ENCODE data around the gene PDE9A. TPM values are rescaled to one million over a fixed set of nuclear protein-coding genes. Genes with fewer than 3 reads are reported as not detected.
A peak's percentile ranks its signal among the peaks of the same experiment; 100 is the strongest.

PDE9A gene
- total RNA-seq, 5 donors from 2014 or later (not counting 1 experiment from before 2014, with no cell fraction given): 11.5 to 18.3 (median 16.1) TPM

DNA sequence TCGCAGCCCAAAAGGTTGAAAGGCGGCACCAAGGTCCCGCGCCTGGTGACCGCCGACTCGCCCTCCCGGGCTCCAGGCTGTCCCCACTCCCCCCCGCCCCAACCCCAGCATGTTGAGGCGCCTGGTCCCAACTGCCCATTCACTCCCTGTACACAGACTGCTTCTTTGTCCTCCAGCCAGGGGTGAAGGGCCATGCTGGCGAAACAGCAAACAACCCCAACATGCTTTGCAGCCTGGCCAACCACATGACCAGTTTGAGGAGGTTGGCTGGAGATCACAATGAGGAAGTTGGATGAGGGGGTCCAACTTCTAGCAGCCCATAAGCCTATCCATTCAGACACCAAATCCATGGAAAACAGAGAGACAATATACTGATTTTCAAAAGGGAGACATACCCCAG is 13.5 kb downstream of the PDE9A start:
- peaks cover 5 to 8% of the 10 kb centered on the region in 2 experiments for H3K4me1 ChIP-seq (ENCODE audit: control insufficient read depth in 1 of 2, extremely low read depth in 1 of 2, insufficient read depth in 2 of 2, low read length in 2 of 2)
- no peaks in the 10 kb centered on the region for H3K9me3 ChIP-seq
- no peak overlapping the region for H3K4me3 Mint-ChIP-seq
- no peaks in the 10 kb centered on the region for H3K27me3 Mint-ChIP-seq
- ChIA-PET POLR2A (no interaction called here), CTCF (no interaction called here)
- WGBS (ENCODE audit: insufficient coverage): 80% methylated on average over 1 of the region's 11 CpGs
- no peaks in the 10 kb centered on the region for H3K36me3 Mint-ChIP-seq
- ATAC-seq (replicated peaks in 1 of 4): no peak
- H3K36me3 ChIP-seq (ENCODE audit: control insufficient read depth in 2 of 2, extremely low read depth in 1 of 2, insufficient read depth in 1 of 2, low read length in 1 of 2): peaks cover 0 to 11% of the 10 kb centered on the region in 2 donors
- no peak overlapping the region for H3K4me3 ChIP-seq (ENCODE audit: control insufficient read depth in 1 of 2, extremely low read depth in 1 of 2, low read length in 1 of 2)
- no peaks in the 10 kb centered on the region for H3K9me3 Mint-ChIP-seq
- peak overlapping the region in 1 of 2 donors; percentile 12 for H3K27ac Mint-ChIP-seq
- H3K27me3 ChIP-seq (replicated peaks in 1 of 2; ENCODE audit: control insufficient read depth in 2 of 2, extremely low read depth in 1 of 2, insufficient read depth in 2 of 2, low read length in 1 of 2): peaks cover 0 to 10% of the 10 kb centered on the region in 2 experiments
- H3K4me1 Mint-ChIP-seq: peaks cover 4 to 5% (median 5%) of the 10 kb centered on the region in 3 donors
- no peak for DNase-seq
- no peak overlapping the region for H3K27ac ChIP-seq (ENCODE audit: low read length)

DNA sequence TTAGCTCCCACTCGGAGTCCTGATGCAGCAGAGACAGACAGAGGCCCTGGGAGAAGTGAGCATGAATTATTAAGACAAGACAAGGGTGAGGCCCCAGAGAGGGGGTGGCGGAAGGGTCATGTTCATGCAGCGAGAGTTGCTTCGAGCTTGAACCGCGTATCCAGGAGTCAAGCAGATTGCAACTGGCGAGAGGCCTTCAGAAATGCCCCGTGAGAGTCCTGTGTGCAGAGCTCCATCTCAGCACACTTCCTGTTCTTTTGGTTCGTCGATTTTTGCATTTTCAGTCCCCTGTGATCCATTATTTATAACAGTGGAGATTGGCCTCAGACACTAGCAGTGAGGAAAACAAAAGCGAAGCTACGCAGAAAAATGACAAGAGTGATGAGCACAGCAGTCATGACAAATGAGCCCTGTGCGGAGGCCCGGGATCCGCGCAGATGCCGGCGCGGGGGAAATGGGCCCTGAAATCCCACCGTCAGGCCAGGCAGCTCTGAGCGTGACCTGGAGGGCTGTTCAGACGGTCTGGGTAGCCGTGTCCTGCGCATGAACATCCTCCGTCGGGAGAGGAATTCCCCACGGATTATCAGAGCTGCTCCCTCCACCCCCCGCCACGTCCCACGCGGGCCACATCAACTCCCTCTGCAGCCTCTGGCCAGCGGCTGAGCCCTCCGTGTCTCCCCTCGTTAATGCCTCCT is 15.0 kb downstream of the PDE9A start:
- peaks cover 5 to 8% of the 10 kb centered on the region in 2 experiments for H3K4me1 ChIP-seq (ENCODE audit: control insufficient read depth in 1 of 2, extremely low read depth in 1 of 2, insufficient read depth in 2 of 2, low read length in 2 of 2)
- Mint-ChIP-seq H3K9me3 (no peaks in the 10 kb centered on the region), H3K27ac (no peak overlapping the region), H3K4me3 (no peak overlapping the region), H3K27me3 (no peaks in the 10 kb centered on the region), H3K36me3 (no peaks in the 10 kb centered on the region), H3K4me1 (peaks cover 4 to 5% (median 5%) of the 10 kb centered on the region in 3 donors)
- H3K27me3 ChIP-seq (replicated peaks in 1 of 2; ENCODE audit: control insufficient read depth in 2 of 2, extremely low read depth in 1 of 2, insufficient read depth in 2 of 2, low read length in 1 of 2): peaks cover 0 to 15% of the 10 kb centered on the region in 2 experiments
- ATAC-seq (replicated peaks in 1 of 4): no peak
- H3K36me3 ChIP-seq (ENCODE audit: control insufficient read depth in 2 of 2, extremely low read depth in 1 of 2, insufficient read depth in 1 of 2, low read length in 1 of 2): peaks cover 0 to 10% of the 10 kb centered on the region in 2 donors
- no peak overlapping the region for H3K27ac ChIP-seq (ENCODE audit: low read length)
- no peak overlapping the region for H3K4me3 ChIP-seq (ENCODE audit: control insufficient read depth in 1 of 2, extremely low read depth in 1 of 2, low read length in 1 of 2)
- ChIA-PET CTCF (no interaction called here), POLR2A (no interaction called here)
- H3K9me3 ChIP-seq: no peaks in the 10 kb centered on the region
- WGBS (ENCODE audit: insufficient coverage): 89% methylated on average over 34 of the region's 34 CpGs
- DNase-seq: no peak

DNA sequence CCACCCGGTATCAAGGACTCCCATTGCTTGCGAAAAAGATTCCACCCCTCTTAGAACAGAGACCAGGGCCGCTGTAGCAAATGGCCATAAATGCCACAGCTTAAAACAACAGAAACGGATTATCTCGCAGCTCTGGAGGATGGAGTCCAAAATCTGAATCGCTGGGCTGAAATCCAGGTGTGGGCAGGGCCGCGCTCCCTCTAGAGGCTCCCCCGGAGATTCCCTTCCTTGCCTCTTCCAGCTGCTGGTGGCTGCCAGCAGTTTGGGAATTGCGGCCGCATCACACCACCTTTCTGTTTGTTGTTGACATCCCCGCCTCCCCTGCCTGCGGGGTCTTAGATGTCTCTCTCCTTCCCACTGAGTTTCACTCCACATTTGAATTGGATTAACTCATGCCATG is 15.6 kb downstream of the PDE9A start:
- CTCF ChIA-PET: no interaction called here
- Histone ChIP-seq H3K27me3 (replicated peaks in 1 of 2; ENCODE audit: control insufficient read depth in 2 of 2, extremely low read depth in 1 of 2, insufficient read depth in 2 of 2, low read length in 1 of 2) (peaks cover 0 to 15% of the 10 kb centered on the region in 2 experiments), H3K36me3 (ENCODE audit: control insufficient read depth in 2 of 2, extremely low read depth in 1 of 2, insufficient read depth in 1 of 2, low read length in 1 of 2) (peaks cover 0 to 5% of the 10 kb centered on the region in 2 donors), H3K9me3 (no peaks in the 10 kb centered on the region), H3K4me1 (ENCODE audit: control insufficient read depth in 1 of 2, extremely low read depth in 1 of 2, insufficient read depth in 2 of 2, low read length in 2 of 2) (peaks cover 5 to 8% of the 10 kb centered on the region in 2 experiments), H3K27ac (ENCODE audit: low read length) (no peak overlapping the region), H3K4me3 (ENCODE audit: control insufficient read depth in 1 of 2, extremely low read depth in 1 of 2, low read length in 1 of 2) (no peak overlapping the region)
- WGBS (ENCODE audit: insufficient coverage): 94% methylated on average over 13 of the region's 13 CpGs
- H3K4me3 Mint-ChIP-seq: no peak overlapping the region
- H3K9me3 Mint-ChIP-seq: no peaks in the 10 kb centered on the region
- H3K4me1 Mint-ChIP-seq: peaks cover 3 to 5% (median 4%) of the 10 kb centered on the region in 3 donors
- H3K36me3 Mint-ChIP-seq: no peaks in the 10 kb centered on the region
- no peak overlapping the region for H3K27ac Mint-ChIP-seq
- POLR2A ChIA-PET: no interaction called here
- ATAC-seq (replicated peaks in 1 of 4) (no peak), DNase-seq (no peak)
- H3K27me3 Mint-ChIP-seq: no peaks in the 10 kb centered on the region

DNA sequence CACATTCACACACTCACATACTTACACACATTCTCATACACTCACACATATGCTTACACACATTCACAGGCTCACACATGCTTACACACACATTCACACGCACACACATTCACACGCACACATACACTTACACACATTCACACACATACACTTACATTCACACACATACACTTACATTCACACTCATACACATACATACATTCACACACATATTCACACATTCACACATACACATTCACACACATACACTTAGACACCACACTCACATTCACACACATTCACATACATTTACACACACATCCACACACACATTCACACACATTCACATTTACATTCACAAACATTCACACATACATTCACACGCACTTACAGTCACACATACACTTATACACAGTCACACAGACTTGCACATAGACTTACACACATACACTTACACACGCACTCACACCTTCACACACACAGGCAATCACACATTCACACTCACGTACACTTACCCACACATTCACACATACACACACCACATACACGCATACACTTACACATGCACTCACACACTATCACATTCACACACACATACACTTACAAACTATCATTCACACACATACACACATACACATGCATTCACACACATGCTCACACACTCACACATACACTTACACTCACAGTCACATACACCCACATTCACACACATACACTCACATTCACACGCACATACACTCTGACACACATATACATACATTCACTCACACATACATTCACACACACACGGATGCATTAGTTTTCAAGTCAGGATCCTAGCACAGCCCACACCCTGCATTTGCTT is 16.8 kb downstream of the PDE9A start:
- Mint-ChIP-seq H3K36me3 (no peaks in the 10 kb centered on the region), H3K4me3 (no peak overlapping the region), H3K27ac (no peak overlapping the region), H3K27me3 (no peaks in the 10 kb centered on the region), H3K4me1 (peaks cover 0 to 3% (median 1%) of the 10 kb centered on the region in 3 donors), H3K9me3 (no peaks in the 10 kb centered on the region)
- no peak overlapping the region for H3K27ac ChIP-seq (ENCODE audit: low read length)
- WGBS (ENCODE audit: insufficient coverage): 85% methylated on average over 8 of the region's 8 CpGs
- POLR2A ChIA-PET: no interaction called here
- peaks cover 5 to 8% of the 10 kb centered on the region in 2 experiments for H3K4me1 ChIP-seq (ENCODE audit: control insufficient read depth in 1 of 2, extremely low read depth in 1 of 2, insufficient read depth in 2 of 2, low read length in 2 of 2)
- H3K36me3 ChIP-seq (ENCODE audit: control insufficient read depth in 2 of 2, extremely low read depth in 1 of 2, insufficient read depth in 1 of 2, low read length in 1 of 2): peaks cover 0 to 5% of the 10 kb centered on the region in 2 donors
- DNase-seq: no peak
- CTCF ChIA-PET: no interaction called here
- ATAC-seq (replicated peaks in 1 of 4): no peak
- no peak overlapping the region for H3K4me3 ChIP-seq (ENCODE audit: control insufficient read depth in 1 of 2, extremely low read depth in 1 of 2, low read length in 1 of 2)
- H3K27me3 ChIP-seq (replicated peaks in 1 of 2; ENCODE audit: control insufficient read depth in 2 of 2, extremely low read depth in 1 of 2, insufficient read depth in 2 of 2, low read length in 1 of 2): peaks cover 0 to 14% of the 10 kb centered on the region in 2 experiments
- no peaks in the 10 kb centered on the region for H3K9me3 ChIP-seq

DNA sequence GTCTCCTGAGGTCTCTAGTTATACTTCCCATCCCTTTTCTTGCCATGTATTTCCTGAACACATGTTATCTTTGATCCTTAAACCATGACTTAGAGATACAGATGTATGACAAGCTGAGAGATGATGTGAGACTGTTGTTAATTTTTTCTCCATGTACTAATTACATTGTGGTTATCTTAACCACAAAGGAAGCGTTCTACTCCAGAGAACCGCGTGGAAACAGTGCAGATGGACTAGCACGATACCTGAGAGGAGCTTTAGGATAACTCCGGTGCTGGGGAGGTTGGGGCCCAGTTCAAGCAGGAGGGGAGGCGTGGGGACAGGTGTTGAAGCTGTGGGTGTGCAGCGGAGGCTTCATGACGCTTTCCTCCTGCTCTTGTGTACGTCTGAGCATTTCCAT is 17.5 kb downstream of the PDE9A start:
- 0% methylated on average over 4 of the region's 9 CpGs for WGBS (ENCODE audit: insufficient coverage)
- ATAC-seq (replicated peaks in 1 of 4) (peak in 3 of 4 experiments; percentile 33 to 52 (median 48)), DNase-seq (no peak)
- Histone ChIP-seq H3K27me3 (replicated peaks in 1 of 2; ENCODE audit: control insufficient read depth in 2 of 2, extremely low read depth in 1 of 2, insufficient read depth in 2 of 2, low read length in 1 of 2) (peaks cover 0 to 11% of the 10 kb centered on the region in 2 experiments), H3K27ac (ENCODE audit: low read length) (no peak overlapping the region), H3K4me3 (ENCODE audit: control insufficient read depth in 1 of 2, extremely low read depth in 1 of 2, low read length in 1 of 2) (no peak overlapping the region), H3K4me1 (ENCODE audit: control insufficient read depth in 1 of 2, extremely low read depth in 1 of 2, insufficient read depth in 2 of 2, low read length in 2 of 2) (peaks cover 5 to 8% of the 10 kb centered on the region in 2 experiments), H3K36me3 (ENCODE audit: control insufficient read depth in 2 of 2, extremely low read depth in 1 of 2, insufficient read depth in 1 of 2, low read length in 1 of 2) (peaks cover 0 to 5% of the 10 kb centered on the region in 2 donors), H3K9me3 (no peaks in the 10 kb centered on the region)
- Mint-ChIP-seq H3K9me3 (no peaks in the 10 kb centered on the region), H3K27ac (no peak overlapping the region), H3K4me1 (no peaks in the 10 kb centered on the region), H3K4me3 (no peak overlapping the region), H3K27me3 (no peaks in the 10 kb centered on the region), H3K36me3 (peaks cover under 1% of the 10 kb centered on the region)
- ChIA-PET POLR2A (no interaction called here), CTCF (no interaction called here)

DNA sequence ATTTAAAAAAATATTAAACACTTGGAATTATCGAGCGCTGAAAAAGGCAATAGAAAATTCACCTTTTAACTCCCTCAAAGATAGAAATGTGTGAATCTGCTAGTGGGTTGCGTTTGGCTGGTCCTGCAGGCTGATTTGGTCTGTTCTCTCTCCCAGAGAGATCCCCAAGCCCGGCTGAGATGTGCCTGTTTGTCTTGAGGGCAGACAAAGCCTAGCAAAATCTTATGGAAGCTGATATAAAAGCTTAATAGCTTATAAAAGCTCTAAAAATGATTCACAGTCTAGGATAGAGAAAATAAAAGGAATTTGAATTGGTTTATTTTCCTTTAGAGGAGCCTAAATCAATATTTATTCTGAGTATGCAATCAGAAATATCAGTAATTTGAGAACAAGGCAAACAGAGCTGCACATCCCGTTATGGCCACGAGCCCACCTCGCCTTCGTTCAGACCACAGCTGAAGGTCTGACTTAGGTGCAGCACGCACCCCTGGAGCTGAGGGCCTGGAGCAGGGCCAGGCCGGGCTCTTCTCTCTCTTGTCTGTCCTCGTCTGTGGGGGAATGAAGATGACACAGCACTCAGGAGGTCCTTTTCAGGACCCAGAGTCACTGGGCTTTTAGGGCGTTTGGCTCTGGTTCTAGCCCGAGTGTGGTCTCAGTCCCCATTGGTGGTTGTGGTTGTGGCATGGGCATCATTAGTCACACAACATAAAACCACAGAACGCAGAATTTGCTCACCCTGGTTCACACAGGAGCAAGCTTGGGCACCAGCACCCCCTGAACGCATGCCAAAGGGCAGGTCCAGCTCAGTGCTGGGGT is 18.6 kb downstream of the PDE9A start:
- Histone ChIP-seq H3K4me1 (ENCODE audit: control insufficient read depth in 1 of 2, extremely low read depth in 1 of 2, insufficient read depth in 2 of 2, low read length in 2 of 2) (peaks cover 5 to 8% of the 10 kb centered on the region in 2 experiments), H3K36me3 (ENCODE audit: control insufficient read depth in 2 of 2, extremely low read depth in 1 of 2, insufficient read depth in 1 of 2, low read length in 1 of 2) (peaks cover 0 to 2% of the 10 kb centered on the region in 2 donors), H3K27ac (ENCODE audit: low read length) (no peak overlapping the region), H3K27me3 (replicated peaks in 1 of 2; ENCODE audit: control insufficient read depth in 2 of 2, extremely low read depth in 1 of 2, insufficient read depth in 2 of 2, low read length in 1 of 2) (peaks cover 0 to 11% of the 10 kb centered on the region in 2 experiments), H3K4me3 (ENCODE audit: control insufficient read depth in 1 of 2, extremely low read depth in 1 of 2, low read length in 1 of 2) (no peak overlapping the region), H3K9me3 (no peaks in the 10 kb centered on the region)
- Mint-ChIP-seq H3K27me3 (no peaks in the 10 kb centered on the region), H3K27ac (no peak overlapping the region), H3K4me1 (peaks cover 0 to 4% (median 0%) of the 10 kb centered on the region in 3 donors), H3K9me3 (no peaks in the 10 kb centered on the region), H3K4me3 (no peak overlapping the region), H3K36me3 (peaks cover 6% of the 10 kb centered on the region)
- no peak for DNase-seq
- ChIA-PET CTCF (no interaction called here), POLR2A (interaction anchor here in 1 of 2 donors (0.6 kb wide), 1 partner anchor 486 kb away, joined by 11 read pairs; no protein-coding TSS in a partner anchor)
- 83% methylated on average over 7 of the region's 15 CpGs for WGBS (ENCODE audit: insufficient coverage)
- ATAC-seq (replicated peaks in 1 of 4): no peak

Measured in T-cell (primary cell).